Stimulated activated CD8-positive, alpha-beta memory T cell treated with anti-CD3 and anti-CD28 coated beads, Interleukin-15, amount 100 ng/mL, for 48 hours (primary cell): ENCODE data around the gene PYGO1.
"Not testable (repeated sequence)": the region's sequence is repeated elsewhere in the genome, so short reads cannot be mapped to it uniquely, and the experiment has no call there.

Source experiments
- DNase-seq, 2 donors: peaks; one replicate each; pipeline ENCODE4 v3.0.0-alpha.2; 2020; ENCODE audit warnings: low read depth in 2 of 2

PYGO1 gene

DNA sequence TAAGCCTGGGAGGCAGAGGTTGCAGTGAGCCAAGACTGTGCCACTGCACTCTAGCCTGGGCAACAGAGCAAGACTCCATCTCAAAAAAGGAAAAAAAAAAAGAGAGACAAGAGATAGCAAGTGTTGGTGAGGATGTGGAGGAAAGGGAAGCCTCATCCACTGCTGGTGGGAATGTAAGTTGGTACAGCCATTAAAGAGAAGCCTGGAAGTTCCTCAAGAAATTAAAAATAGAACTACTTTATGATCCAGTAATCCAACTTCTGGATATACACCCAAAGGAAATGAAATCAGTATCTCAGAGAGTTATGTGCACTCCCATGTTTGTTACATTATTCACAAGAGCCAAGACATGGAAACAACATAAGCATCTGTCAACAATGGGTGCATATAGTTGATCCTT is 14.9 kb downstream of the PYGO1 start:
- no peak for DNase-seq

DNA sequence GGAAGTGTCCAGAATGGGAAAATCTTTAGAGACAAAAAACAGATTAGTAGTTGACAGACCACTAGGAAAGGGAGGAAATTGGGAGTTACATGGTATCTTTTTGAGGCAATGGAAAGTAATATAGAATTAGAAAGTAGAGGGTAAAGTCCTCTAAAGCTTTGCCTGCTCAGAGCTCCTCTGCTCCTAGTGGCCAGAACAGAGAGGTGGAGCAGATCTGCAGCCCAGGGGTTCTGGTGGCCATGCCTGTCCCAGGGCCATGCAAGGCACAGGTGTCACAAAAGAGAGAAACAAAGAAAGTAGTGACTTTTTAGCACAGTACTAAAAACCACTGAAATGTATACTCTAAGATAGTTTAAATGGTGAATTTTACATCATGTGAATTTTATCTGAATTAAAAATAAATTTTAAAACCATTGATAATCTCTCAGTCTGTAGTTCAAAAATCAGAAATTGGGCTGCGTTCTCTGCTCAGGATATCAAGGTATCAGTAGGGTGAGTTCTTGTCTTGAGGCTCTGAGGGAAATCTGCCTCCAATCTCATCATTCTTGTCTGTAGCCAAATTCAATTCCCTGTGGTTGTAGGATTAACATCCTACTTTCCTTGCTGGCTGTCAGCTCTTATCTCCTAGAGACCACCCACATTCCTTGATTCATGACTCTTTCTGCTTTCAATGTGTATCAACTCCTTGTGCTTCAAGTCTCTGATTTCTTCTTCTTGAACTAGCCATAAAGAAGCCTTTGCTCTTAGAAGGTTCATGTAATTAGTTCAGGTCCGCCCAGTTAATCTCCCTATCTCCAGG is 23.6 kb downstream of the PYGO1 start:
- no peak for DNase-seq

DNA sequence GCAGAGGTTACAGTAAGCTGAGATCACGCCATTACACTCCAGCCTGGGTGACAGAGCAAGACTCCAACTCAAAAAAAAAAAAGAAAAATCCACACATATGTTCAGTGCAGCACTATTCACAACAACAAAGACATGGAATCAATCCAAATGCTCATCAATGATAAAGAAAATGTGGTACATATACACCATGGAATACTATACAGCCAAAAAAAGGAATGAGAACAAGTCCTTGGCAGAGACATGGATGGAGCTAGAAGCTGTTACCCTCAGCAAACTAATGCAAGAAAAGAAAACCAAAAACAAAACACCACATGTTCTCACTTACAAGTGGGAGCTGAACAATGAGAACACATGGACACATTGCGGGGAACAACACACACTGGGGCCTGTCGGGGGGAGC is 25.5 kb downstream of the PYGO1 start:
- DNase-seq, result no peak

DNA sequence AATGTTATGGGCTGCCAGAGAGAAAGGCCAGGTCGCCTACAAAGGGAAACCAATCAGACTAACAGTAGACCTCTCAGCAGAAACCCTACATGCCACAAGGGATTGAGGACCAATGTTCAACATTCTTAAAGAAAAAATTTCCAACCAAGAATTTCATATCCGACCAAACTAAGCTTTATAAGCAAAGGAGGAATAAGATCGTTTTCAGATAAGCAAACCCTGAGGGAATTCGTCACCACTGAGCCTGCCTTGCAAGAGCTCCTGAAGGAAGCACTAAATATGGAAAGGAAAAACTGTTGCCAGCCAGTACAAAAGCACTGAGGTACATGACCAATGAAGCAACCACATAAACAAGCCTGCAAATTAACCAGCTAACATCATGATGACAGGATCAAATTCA is 33.1 kb downstream of the PYGO1 start:
- DNase-seq, result no peak

DNA sequence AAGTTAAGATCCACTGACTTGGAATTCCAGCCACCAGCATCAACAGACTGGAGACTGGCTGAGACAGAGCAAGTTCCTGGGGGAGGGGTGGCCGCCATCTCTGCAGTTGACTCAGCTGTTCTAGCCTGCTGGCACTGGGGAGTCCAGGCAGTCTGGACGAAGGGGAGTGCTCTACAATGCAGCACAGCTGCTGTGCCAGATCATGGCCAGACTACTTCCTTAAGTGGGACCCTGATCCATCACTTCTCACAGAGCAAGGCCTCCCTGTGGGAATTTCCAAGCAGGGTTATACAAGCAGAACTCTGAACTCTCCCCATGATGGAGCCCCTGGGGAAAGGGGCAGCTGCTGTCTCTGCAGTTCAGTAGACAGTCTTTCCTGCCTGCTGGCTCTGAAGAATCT is 35.2 kb downstream of the PYGO1 start:
- DNase-seq, result no peak

DNA sequence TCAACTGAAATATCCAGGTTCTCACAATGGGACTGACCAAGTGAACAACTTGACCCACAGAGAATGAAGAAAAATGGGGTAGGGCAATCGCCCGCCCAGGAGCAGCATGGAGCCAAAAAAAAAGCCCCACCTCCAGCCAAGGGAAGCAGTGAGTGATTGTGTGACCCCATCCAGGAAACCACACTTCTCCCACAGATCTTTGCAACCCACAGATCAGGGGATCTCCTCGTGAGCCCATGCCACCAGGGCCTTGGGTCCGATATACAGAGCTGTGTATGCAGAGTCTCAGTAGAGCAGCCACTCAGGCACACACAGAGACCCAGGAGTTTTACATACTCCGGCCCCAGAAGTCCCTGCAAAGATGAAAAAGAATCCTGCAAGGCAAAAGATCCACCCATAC is 35.7 kb downstream of the PYGO1 start:
- DNase-seq, result no peak

DNA sequence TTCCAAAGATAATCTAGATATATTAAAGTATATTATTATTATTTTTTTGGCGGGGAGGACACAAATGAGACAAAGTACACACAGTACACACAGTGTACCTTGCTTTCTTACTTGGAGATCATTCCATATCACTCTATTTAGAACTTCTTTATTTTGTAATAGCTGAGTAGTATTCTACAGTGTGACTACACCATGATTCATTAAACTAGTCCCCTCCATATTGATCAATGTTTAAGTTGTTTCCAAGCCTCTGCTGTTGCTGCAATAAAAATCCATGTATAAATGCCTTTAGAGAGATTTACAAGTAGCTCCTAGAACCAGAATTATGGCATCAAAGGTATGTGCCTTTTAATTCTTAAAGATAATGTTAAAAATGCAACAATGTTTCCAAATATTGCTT is 38.8 kb downstream of the PYGO1 start:
- no peak for DNase-seq

DNA sequence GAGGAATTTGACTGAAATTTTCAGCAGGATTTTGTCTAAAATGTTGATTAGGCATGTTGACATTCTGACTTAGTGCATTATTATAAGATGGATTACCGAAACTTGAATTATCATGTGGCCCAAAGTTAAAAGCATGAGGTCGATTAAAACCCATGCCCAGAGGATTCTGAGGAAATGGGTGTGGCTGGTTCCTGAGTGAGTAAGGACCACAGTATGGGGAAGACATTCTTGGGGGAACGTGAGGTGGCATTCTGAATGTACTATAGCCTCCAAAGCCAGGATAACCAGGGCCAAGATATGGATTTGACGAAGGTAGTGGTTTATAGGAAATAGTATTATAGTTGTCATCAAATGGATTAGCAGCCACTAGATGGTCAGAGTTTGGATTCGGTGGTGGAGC is 41.4 kb downstream of the PYGO1 start:
- DNase-seq, result no peak

DNA sequence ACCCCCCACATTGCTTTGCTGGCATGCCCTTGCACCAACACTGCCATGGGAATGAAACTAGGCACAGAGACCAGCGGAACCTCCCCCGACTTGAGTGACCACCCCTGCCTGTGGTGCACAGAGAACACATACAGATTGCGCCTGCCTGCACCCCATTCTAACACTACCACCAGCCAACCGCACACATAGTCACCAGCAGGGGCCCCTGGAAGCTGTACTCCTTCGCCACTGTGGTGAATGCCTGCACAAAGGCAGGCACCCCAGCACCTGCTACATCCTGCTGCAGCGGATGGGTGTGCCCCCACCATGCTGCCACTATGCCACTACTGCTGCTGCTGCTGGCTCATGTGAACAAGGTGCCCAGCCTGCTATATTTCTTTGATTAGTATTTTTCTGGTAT is 52.7 kb downstream of the PYGO1 start:
- DNase-seq, result no peak

DNA sequence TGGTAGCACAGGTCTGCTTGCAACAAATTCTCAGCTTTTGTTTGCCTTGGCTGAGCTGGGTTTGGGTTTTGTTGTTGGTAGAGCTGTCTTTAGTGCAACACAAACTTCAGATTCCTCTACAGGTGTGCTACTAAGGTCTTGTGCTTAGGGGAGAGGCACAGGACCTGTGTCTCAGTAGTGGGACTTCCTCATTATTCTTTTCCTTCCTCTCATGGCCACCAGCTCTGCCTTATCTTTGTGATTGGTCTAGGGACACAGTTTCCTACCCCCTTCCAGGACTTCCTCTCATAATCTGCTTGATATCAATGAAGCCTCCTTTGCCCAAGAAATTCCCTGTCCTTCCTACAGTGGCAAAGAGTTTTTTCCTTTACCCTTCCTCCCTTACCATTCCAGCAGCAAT is 55.2 kb downstream of the PYGO1 start:
- no peak for DNase-seq

DNA sequence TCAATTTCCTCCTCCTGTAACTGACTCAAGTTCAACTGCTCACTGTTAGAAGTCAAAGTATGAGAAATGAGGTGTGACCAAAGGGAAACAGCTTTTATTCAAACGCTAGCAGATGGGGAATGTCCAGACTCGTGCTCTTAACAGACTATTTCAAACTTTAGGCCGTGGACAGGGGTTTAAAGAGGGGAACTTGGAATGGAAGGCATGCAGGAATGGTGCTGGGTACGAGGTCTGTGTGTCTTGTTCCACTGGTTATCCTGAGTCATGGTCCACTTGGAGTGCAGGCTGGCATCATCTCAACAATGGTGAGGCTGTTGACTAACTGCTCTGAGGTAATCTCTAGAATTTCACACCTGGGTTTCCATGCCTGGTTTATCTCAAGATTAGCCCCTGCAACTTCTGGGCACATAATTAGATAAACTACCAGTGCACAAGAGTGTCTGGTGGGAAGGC is 57.3 kb downstream of the PYGO1 start:
- DNase-seq, result no peak

DNA sequence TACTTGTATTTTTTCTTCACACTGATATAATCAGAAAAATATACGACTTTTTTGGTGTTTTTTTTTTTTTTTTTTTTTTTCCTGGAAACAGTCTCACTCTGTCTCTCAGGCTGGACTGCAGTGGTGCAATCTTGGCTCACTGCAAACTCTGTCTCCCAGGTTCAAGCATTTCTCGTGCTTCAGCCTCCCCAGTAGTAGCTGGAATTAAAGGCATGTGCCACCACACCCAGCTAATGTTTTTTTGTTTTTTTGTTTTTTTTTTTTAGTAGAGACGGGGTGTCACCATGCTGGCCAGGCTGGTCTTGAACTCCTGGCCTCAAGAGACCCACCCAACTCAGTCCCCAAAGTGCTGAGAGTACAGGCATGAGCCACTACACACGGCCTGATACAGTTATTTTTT is 59.3 kb downstream of the PYGO1 start:
- no peak for DNase-seq

DNA sequence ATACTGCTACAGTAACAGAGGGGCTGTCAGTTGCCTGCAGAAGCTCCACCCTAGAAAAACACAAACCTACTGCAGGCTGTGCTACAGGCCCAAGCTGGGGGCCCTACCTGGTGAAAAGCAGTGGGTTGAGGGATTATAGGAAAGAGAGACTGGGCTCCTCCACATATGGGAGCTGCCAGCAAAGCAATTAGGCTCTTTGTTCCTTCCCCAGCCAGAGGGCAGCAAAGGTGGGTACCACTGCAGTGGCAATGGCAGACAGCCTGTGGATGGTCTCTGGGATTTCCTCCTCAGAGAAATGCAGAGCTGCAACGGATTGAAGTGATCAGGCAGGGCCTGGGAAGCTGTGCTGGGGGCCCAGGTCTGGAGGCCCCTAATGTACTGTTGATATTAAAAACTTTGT is 61.0 kb downstream of the PYGO1 start:
- no peak for DNase-seq

DNA sequence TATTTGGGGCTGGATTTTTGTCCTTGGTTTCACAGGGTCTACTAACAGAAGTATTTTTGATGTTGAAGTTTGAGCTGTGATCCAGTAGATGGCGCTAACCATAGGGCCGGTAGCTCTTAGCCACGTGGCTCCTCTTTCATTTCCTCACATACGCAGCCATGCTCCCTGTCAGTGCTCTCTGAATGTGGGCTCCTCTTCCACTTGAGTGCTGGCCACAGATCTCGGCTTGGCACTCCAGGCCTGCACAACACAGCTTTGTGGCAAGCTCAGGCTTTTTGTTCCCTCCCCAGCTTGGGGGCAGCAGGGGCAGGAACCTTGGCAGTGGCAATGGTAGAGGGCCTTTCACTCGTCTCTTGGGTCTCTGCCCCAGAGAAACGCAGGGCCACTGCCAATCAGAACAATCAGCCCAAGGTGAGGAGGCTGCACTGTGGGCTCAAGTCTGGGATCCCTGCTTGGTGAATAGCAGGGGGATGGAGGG is 61.5 kb downstream of the PYGO1 start:
- DNase-seq, result no peak

DNA sequence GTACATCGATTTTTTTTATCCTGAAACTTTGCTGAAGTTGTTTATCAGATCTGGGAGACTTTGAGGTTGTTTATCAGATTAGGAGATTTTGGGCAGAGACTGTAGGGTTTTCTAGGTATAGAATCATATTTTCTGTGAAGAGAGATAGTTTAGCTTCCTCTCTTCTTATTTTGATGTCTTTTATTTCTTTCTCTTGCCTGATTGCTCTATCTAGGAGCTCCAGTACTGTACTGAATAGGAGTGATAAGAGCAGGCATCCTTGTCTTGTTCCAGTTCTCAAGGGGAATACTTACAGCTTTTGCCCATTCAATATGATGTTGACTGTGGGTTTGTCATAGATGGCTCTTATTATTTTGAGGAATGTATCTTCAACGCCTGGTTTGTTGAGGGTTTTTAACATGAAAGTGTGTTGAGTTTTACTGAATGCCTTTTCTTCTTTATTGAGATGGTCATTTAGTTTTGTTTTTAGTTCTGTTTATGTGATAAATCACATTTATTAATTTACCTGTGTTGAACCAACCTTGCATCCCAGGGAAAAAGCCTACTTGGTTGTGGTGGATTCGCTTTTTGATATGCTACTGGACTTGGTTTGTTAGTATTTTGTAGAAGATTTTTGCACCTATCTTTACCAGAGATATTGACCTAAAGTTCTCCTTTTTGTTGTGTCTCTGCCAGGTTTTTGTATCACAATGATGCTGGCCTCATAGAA is 65.2 kb downstream of the PYGO1 start:
- no peak for DNase-seq

DNA sequence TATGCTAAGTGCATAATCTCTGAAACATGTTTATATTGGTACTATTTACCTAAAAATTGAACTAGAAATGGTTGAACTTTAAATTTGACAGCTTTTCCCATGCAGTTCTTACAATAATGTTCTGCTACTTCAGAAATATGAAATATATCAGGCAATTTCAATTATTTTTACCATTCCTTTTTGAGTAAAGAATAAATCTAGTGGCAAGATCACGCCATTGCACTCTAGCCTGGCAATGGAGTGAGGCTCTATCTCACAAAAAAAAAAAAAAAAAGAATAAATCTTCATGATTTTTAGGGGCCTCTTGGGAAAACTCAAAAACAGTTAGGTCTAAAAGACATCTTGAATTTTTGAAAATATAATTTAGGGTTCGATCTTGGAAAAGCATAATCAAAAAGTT is 69.5 kb downstream of the PYGO1 start:
- no peak for DNase-seq

DNA sequence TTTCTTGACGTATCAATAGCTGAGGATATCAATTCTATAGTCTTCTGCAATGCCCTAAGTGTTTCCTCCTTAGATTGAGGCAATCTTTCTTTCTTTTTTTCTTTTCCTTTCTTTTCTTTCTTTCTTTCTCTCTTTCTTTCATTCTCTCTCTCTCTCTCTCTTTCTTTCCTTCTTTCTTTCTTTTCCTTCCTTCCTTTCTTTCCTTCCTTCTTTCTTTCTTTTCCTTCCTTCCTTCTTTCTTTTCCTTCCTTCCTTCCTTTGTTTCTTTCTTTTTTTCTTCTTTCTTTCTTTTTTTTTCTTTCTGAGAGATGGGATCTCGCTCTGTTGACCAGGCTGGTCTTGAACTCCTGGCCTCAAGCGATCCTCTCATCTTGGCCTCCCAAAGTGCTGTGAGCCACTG is 70.1 kb downstream of the PYGO1 start:
- DNase-seq, result no peak

DNA sequence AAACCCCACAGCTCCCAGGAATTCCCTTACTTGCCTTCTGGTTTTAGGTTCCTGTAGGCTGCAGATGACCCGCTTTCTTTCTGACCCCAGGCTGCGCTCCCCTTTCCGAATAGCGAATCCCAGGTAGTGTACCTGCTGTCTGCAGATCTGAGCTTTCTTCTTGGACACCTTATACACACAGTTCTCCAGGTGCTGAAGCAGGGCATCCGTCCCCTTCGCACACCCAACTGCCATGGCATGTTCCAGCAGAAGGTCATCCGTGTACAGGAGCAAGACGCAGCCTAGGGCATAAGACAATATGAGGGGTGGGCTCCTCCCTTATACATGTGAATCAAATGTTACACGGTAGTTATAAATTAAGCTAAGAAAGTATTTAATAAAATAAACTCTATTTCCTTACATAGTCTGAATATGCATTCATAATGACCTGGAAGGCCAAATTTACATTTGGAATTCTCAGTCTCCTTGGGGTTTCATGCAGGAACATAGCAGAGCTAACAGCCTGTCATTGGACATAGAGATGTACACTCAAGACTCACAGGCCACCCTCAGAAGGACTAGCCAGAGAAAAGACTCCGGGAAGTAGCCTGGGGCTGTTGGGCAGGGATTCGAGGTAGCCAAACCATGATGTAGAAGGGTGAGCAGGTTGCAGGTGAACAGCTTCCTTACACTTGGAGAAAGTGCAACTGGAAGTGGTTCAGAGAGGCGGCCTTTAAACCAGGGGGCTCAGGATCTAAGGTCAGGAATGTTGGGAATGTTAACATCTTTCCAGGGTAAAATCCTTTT is 72.0 kb downstream of the PYGO1 start:
- DNase-seq, result no peak

DNA sequence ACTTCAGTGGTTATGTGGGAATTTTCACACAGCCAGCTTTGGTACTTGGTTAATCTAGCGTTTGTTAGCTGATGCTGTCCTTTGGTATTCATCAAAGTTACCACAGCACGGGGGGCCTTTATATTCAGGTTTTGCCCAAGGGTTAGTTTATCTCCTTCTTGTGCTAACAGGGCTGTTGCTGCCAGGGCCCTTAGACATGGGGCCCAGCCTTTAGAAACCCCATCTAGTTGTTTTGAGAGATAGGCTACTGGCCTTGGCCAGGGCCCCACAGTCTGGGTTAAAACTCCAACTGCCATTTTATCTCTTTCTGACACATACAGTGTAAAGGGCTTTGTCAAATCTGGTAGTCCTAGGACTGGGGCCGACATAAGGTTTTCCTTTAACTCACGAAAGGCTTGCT is 72.7 kb downstream of the PYGO1 start:
- DNase-seq, result no peak

DNA sequence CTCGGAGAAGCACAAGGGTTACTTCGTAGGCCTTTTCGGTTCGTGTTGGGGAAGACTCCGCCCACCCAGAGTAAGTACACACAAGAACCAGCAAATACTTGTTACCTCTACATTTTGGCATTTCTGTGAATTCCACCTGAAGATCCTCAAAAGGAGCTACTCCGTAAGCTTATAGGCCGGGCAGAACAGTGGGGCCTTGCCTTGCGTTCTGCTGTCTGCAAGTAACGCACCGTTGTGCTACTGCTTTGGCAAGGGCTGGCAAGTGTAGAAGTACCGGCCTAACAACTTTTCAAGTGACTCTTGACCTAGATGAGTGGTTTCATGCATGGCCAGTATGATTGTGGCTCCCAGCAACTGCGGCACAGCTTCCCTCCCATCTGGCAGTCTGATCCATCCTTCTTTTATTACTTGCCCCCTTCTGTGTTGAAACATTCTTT is 73.7 kb downstream of the PYGO1 start:
- no peak for DNase-seq

DNA sequence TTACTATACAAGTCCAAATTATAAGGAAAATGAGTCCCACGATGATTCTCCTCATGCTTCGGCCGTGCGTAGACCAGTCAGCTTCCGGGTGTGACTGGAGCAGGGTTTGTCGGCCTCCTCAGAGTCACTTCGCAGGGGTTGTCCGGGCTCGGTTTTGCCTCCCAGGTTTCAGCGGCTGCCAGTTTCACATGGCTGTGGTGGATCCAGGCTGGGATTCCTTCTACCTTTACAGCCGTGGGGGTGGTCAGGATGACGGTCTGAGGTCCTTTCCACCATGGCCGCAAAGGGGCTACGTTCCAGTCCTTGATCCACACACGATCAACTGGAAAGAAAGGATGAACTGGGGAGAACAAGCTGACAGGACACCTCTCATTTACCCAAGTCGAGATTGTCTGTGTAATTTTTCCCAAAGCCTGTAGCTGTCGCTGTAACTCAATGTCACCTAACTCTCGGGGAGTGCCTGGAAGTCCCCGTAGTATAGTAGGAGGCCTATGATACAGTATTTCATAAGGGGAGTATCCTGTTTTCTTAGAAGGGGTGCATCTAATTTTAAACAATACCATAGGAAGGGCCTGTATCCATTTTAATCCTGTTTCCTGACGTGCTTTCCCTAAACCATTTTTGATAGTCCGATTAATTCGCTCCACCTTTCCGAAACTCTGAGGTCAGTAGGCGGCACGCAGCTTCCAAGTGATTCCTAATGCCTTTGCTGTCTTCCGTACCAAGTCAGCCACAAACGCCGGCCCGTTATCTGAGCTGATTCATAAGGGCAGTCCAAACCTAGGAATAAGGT is 74.3 kb downstream of the PYGO1 start:
- not testable (repeated sequence) for DNase-seq

DNA sequence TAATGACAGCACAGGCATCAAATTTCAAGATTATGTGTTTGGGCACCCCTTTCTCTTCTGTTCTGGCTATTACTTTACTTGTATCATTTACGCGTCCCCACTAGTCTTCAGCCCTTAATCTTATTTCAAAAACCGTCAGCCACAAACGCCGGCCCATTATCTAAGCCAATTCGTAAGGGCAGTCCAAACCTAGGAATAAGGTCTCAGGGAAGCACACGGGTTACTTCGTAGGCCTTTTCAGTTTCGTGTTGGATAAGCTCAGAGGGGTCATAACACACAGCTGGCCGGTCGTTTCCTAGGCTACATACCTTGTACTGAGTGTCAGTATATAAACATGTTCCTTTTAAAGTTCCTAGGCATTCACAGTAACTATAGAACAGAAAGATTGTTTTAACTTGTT is 75.0 kb downstream of the PYGO1 start:
- no peak for DNase-seq
